Measurements from ENCODE around the gene DICER1. TPM values are rescaled to one million over a fixed set of nuclear protein-coding genes. Genes with fewer than 3 reads are reported as not detected.

DICER1 gene
- total RNA-seq, 1 donor from 2014 or later, result 118 TPM

GRCh38 chr14:95037273-95037672 is 120.1 kb downstream of the DICER1 start:
- H3K27ac Mint-ChIP-seq, result no peak overlapping the region
- TF ChIP-seq CTCF (IDR thresholded peaks at IDR 0.05; ENCODE audit: unreplicated experiment), result no peak
- H3K36me3 Mint-ChIP-seq (ENCODE audit: insufficient read depth), result no peaks in the 10 kb centered on the region
- H3K4me1 Mint-ChIP-seq (ENCODE audit: low read depth), result no peaks in the 10 kb centered on the region
- no peak for DNase-seq (ENCODE audit: low spot score, unreplicated experiment)
- H3K4me3 Mint-ChIP-seq (ENCODE audit: low read depth), result no peak overlapping the region
- peaks cover 11% of the 10 kb centered on the region for H3K27me3 Mint-ChIP-seq
- peaks cover 4% of the 10 kb centered on the region for H3K9me3 Mint-ChIP-seq (ENCODE audit: low read depth)

Small RNA genes lying within 50 kb of the gene (microRNA-seq; reads per million reads assigned to microRNA genes)
- 6.0 reads per million, percentile 3 among the genes with 10 or more reads in this experiment for gene MIR3173 (ENCODE audit: borderline number of aligned reads, unreplicated experiment)

Other genes with a start within 250 kb of the DICER1 start
- gene CLMN, start 162.4 kb upstream of the DICER1 start, total RNA-seq, result 25.3 and 31.5 TPM in 2 replicates